Measurements from ENCODE around the gene TIAL1.

- TF ChIP-seq CTCF (conservative IDR thresholded peaks at IDR 0.05; ENCODE audit: low read depth in 2 of 2) (no peak), EZH2 (IDR thresholded peaks at IDR 0.05; ENCODE audit: low read depth, unreplicated experiment) (no peak), STAT1 (IDR thresholded peaks at IDR 0.05; ENCODE audit: unreplicated experiment) (no peak), EZH2phosphoT487 (IDR thresholded peaks at IDR 0.05; ENCODE audit: unreplicated experiment) (no peak)
- TF ChIP-seq, protein P1, sequence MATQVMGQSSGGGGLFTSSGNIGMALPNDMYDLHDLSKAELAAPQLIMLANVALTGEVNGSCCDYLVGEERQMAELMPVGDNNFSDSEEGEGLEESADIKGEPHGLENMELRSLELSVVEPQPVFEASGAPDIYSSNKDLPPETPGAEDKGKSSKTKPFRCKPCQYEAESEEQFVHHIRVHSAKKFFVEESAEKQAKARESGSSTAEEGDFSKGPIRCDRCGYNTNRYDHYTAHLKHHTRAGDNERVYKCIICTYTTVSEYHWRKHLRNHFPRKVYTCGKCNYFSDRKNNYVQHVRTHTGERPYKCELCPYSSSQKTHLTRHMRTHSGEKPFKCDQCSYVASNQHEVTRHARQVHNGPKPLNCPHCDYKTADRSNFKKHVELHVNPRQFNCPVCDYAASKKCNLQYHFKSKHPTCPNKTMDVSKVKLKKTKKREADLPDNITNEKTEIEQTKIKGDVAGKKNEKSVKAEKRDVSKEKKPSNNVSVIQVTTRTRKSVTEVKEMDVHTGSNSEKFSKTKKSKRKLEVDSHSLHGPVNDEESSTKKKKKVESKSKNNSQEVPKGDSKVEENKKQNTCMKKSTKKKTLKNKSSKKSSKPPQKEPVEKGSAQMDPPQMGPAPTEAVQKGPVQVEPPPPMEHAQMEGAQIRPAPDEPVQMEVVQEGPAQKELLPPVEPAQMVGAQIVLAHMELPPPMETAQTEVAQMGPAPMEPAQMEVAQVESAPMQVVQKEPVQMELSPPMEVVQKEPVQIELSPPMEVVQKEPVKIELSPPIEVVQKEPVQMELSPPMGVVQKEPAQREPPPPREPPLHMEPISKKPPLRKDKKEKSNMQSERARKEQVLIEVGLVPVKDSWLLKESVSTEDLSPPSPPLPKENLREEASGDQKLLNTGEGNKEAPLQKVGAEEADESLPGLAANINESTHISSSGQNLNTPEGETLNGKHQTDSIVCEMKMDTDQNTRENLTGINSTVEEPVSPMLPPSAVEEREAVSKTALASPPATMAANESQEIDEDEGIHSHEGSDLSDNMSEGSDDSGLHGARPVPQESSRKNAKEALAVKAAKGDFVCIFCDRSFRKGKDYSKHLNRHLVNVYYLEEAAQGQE (IDR thresholded peaks at IDR 0.05; ENCODE audit: unreplicated experiment), result no peak
These were observed 56.7 kb downstream of the TIAL1 start for GRCh38 chr10:119540038-119540437.
